HG03469 (cell line): ENCODE data around the gene RNF2.
"Not testable (repeated sequence)": the region's sequence is repeated elsewhere in the genome, so short reads cannot be mapped to it uniquely, and the experiment has no call there.

Experiments used
- ATAC-seq: cut with Tn5 transposase; IDR thresholded peaks from one replicate; pipeline ENCODE4 v1.9.1; 2021; ENCODE audit warnings: mild to moderate bottlenecking, moderate library complexity, moderate number of reproducible peaks; ENCODE audit not compliant: unreplicated experiment

Gene RNF2

GRCh38 chr1:185044981-185045813 lies at the start of gene RNF2:
Gene RNF2, plus strand, starts transcription at chr1:185045558. Its CDS starts 41,996 bp downstream, at chr1:185087554.
- peak; percentile 65 for ATAC-seq

GRCh38 chr1:184999974-185000373 lies 45.4 kb upstream of the RNF2 start:
- ATAC-seq: not testable (repeated sequence)

DNA sequence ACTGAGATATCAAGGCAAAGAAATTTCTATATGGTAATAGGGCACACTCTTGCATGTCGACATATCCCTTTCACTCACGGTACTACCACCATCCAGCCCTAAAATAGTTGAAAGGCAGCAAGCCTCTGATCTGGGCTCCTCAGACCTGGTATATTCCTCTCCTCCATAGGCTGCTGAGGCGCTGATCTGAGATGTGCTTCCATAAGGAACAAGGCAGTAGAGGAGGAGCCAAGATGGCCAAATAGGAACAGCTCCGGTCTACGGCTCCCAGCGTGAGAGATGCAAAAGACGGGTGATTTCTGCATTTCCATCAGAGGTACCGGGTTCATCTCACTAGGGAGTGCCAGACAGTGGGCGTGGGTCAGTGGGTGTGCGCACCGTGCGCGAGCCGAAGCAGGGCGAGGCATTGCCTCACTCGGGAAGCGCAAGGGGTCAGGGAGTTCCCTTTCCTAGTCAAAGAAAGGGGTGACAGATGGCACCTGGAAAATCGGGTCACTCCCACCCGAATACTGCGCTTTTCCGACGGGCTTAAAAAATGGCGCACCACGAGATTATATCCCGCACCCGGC lies 44.0 kb upstream of the RNF2 start:
- not testable (repeated sequence) for ATAC-seq

DNA sequence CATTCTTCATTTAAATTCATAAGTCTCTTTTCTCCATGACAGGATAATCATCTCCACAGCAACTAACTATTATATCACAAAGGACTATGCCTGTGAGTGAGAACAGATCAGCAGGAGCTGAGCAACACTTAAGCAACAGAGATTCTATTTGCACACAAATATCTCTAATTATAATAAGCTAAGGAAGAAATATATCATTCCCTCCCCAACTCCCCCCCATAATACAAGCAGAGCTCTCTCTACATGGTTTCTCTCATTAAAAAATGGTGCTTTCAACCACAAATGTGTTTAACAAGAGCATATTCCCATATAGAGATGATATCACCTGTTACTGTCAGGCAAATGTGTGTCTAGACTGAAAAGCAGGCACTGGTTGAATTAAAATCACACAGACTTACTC lies 36.5 kb upstream of the RNF2 start:
- no peak for ATAC-seq

- no peak for ATAC-seq
Measured at GRCh38 chr1:185010361-185010760, 35.0 kb upstream of the RNF2 start.

- ATAC-seq: no peak
Measured at GRCh38 chr1:185014941-185015340, 30.4 kb upstream of the RNF2 start.

DNA sequence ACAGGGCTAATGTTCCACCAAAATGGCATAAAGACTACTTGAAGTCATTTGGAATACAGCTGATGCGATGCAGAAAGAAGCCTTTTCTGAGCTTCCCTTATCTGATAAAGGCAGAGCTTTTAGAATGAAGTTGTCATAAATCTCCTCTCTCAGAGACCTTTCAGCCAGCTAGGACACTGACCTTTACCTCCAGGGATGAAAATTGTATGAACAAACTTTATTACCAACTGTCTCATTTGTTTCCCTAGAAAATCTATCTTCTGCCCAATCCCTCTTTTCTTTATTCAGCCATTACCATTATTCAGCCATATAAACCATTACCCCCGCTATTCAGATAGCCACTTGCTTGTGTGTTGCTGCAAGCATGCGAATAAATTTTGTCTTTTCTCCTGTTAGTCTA lies 29.7 kb upstream of the RNF2 start:
- ATAC-seq: no peak

DNA sequence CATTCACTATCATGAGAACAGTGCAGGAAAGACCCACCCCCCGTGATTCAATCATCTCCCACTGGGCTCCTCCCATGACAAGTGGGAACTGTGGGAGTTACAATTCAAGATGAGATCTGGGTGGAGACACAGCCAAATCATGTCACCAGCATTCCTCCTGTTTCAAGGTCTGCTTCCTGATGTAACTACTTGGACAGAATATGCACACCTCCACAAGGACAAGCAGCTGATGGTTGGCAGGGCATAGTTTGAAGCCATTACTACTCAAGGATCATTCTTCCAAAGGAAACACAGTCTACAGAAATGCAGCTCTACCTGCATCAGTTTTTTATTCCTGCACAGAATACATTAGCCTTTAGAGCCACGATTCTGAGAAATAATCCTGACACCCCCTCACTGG lies 28.5 kb upstream of the RNF2 start:
- ATAC-seq: no peak

DNA sequence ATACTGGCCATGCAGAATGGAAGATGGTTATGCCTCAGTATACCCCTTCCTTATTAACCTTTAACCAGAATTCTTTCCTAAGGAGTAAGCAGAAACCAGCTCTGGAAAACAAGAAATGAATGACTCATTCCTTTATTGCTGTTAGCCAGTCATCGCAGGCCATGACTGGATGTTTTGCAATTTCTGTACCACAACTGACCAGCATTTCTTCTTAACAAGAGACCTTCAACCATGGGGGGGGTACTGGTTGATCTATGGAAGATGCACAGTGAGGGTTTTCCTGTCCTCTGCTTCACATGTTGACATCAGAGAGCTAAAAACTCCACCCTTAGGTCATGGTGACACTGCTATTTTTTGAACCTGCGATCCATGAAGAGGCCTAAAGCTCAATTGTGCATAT lies 28.0 kb upstream of the RNF2 start:
- ATAC-seq: no peak

DNA sequence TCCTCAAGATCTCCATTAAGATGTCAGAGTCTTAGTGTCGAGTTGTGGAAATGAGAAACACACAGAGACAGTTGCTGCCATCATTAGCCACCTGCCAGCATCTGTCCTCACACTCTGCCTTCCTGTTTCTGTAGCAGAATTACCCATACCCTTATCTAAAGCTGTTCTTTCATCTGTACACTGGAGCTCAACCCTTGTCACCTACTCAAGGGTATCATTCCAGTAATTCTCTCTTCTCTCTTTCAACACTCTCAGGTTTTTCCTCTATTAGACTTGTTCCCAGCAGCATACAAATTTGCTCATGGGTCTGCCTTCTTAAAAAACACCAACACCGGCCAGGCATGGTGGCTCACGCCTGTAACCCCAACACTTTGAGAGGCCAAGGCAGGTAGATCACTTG lies 27.4 kb upstream of the RNF2 start:
- no peak for ATAC-seq

DNA sequence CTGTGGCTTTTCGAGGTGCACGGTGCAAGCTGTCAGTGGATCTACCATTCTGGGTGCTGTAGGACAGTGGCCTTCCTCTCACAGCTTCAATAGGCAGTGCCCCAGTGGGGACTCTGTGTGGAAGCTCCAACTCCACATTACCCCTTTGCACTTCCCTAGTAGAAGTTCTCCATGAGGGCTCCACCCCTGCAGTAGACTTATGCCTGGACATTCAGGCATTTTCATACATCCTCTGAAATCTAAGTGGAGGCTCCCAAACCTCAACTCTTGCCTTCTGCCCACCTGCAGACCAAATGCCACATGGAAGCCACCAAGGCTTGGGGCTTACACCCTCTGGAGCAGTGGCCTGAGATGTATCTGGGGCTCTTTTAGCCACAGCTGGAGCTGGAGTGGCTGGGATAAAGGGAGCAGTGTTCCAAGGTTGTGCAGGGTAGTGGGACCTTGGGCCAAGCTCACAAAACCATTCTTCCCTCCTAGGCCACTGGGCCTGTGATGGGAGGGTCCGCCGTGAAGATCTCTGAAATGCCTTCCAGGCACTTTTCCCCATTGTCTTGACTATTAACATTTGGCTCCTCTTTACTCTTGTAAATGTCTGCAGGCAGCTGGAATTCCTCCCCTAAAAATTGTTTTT lies 18.0 kb upstream of the RNF2 start:
- no peak for ATAC-seq

GRCh38 chr1:185033686-185034085 lies 11.7 kb upstream of the RNF2 start:
- no peak for ATAC-seq

- ATAC-seq: no peak
Measured at GRCh38 chr1:185035258-185035657, 10.1 kb upstream of the RNF2 start.

GRCh38 chr1:185038813-185039376 lies 6.5 kb upstream of the RNF2 start:
- no peak for ATAC-seq

- ATAC-seq: no peak
Measured at GRCh38 chr1:185039726-185040407, 5.5 kb upstream of the RNF2 start.

GRCh38 chr1:185040408-185040735 lies 5.0 kb upstream of the RNF2 start:
- no peak for ATAC-seq

DNA sequence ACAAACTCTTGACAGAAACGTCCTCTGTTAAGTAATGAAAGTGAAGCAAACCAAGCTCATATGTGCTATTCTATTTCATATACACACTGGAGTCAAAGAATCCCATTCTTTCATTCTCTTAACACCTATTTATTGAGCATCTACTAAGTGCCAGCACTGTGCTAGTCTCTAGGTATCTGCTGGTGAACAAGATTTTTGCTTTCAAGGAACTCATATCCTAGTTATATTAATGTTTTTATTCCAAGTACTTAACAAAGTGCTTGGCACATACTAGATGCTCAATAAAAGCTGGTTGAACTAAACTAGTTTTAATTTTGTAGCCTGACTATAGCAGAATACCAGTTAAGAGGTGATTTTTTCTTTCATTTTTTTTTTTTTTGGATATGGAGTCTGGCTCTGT lies 3.6 kb upstream of the RNF2 start:
- ATAC-seq: no peak

- ATAC-seq: no peak
Measured at GRCh38 chr1:185042737-185043136, 2.6 kb upstream of the RNF2 start.

GRCh38 chr1:185044387-185044786 lies 971 bp upstream of the RNF2 start:
- ATAC-seq: no peak

GRCh38 chr1:185045814-185046492 lies 595 bp downstream of the RNF2 start:
- no peak for ATAC-seq

- ATAC-seq: no peak
Measured at GRCh38 chr1:185046668-185047067, 1.3 kb downstream of the RNF2 start.
